Lower lobe of right lung (tissue), 2 donors: Measurements from ENCODE around the gene MECR. TPM values are rescaled to one million over a fixed set of nuclear protein-coding genes. Genes with fewer than 3 reads are reported as not detected.
A peak's percentile ranks its signal among the peaks of the same experiment; 100 is the strongest.

Source experiments
- ATAC-seq, 2 donors: fragments of 200-7000 bp; cut with Tn5 transposase; one replicate each; pipeline ENCODE4 v1.9.1; 2020 to 2022; ENCODE audit warnings: mild to moderate bottlenecking in 2 of 2, moderate library complexity in 2 of 2
- DNase-seq: peaks from one replicate; pipeline ENCODE4 v3.0.0-alpha.2; 2020
- H3K27ac ChIP-seq: fragments of 200-600 bp; one replicate; pipeline ENCODE4 v1.8.0; 2022
- H3K27me3 ChIP-seq: fragments of 200-600 bp; one replicate; pipeline ENCODE4 v1.8.0; 2022; ENCODE audit warnings: low read depth
- H3K36me3 ChIP-seq: fragments of 200-600 bp; one replicate; pipeline ENCODE4 v1.8.0; 2022; ENCODE audit warnings: mild to moderate bottlenecking
- H3K4me1 ChIP-seq: fragments of 200-600 bp; one replicate; pipeline ENCODE4 v1.8.0; 2022
- H3K4me3 ChIP-seq: fragments of 200-600 bp; one replicate; pipeline ENCODE4 v1.8.0; 2022; ENCODE audit warnings: mild to moderate bottlenecking
- H3K9me3 ChIP-seq: fragments of 200-600 bp; one replicate; pipeline ENCODE4 v1.8.0; 2022
- intact Hi-C: fragments of 100-400 bp; cut with DNase I; formaldehyde crosslinking; loops from one replicate; pipeline ENCODE4 v1.11.0; 2022
- total RNA-seq: library from RNA; stranded (reverse); fragmentation: NEBNext Ultra II Directional; extraction: Animal tissue kit (Norgen Biotek cat#: 25700); gene quantifications from one replicate; pipeline ENCODE4 v1.2.1, GENCODE V29; 2021
- TF ChIP-seq, protein P1 (sequence below): fragments of 200-600 bp; IDR thresholded peaks from one replicate; pipeline ENCODE4 v1.8.0; 2022; ENCODE audit warnings: antibody characterized with exemption, mild to moderate bottlenecking
- donor health status: DM: no; HTN: yes; CAD: no; lungs with severe emphysema.

The MECR gene
- total RNA-seq, 1 donor from 2014 or later = 16.9 TPM

GRCh38 chr1:29243871-29244200 is 13.1 kb upstream of the MECR start:
- H3K9me3 ChIP-seq = no peaks in the 10 kb centered on the region
- intact Hi-C loops = no loop called here
- no peak for ATAC-seq
- TF ChIP-seq, protein P1, sequence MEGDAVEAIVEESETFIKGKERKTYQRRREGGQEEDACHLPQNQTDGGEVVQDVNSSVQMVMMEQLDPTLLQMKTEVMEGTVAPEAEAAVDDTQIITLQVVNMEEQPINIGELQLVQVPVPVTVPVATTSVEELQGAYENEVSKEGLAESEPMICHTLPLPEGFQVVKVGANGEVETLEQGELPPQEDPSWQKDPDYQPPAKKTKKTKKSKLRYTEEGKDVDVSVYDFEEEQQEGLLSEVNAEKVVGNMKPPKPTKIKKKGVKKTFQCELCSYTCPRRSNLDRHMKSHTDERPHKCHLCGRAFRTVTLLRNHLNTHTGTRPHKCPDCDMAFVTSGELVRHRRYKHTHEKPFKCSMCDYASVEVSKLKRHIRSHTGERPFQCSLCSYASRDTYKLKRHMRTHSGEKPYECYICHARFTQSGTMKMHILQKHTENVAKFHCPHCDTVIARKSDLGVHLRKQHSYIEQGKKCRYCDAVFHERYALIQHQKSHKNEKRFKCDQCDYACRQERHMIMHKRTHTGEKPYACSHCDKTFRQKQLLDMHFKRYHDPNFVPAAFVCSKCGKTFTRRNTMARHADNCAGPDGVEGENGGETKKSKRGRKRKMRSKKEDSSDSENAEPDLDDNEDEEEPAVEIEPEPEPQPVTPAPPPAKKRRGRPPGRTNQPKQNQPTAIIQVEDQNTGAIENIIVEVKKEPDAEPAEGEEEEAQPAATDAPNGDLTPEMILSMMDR = no peak
- no peaks in the 10 kb centered on the region for H3K27me3 ChIP-seq
- no peak overlapping the region for H3K4me3 ChIP-seq
- H3K4me1 ChIP-seq = peaks cover 18% of the 10 kb centered on the region
- no peak overlapping the region for H3K27ac ChIP-seq
- DNase-seq = no peak
- no peaks in the 10 kb centered on the region for H3K36me3 ChIP-seq

GRCh38 chr1:29243023-29243870 is 12.5 kb upstream of the MECR start:
- no peaks in the 10 kb centered on the region for H3K9me3 ChIP-seq
- no peak for DNase-seq
- peaks cover 24% of the 10 kb centered on the region for H3K4me1 ChIP-seq
- intact Hi-C loops = no loop called here
- no peak for ATAC-seq
- H3K4me3 ChIP-seq = no peak overlapping the region
- TF ChIP-seq, protein P1 = no peak
- peaks cover 4% of the 10 kb centered on the region for H3K27me3 ChIP-seq
- H3K27ac ChIP-seq = no peak overlapping the region
- H3K36me3 ChIP-seq = no peaks in the 10 kb centered on the region

DNA sequence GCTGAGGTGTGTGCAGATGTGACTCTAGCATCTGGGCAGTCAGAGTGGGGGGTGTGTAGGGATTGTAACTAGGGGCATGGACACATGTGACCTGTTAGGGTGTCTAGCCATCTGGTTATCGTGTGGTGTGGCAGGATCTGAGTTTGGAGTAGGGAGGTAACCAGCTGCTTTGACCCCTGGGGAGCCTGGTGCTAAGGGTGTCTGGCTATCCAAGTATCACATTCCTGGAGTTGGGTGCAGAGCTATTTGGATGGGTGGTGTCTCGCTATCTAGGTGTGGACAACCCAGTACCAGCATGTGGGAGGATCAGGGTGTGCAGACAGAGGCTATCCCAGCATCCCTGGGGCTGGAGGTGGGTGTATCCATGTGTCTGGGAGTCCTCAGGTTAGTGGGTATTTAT is 10.3 kb upstream of the MECR start:
- no peaks in the 10 kb centered on the region for H3K9me3 ChIP-seq
- peaks cover 39% of the 10 kb centered on the region for H3K4me1 ChIP-seq
- no peak overlapping the region for H3K27ac ChIP-seq
- no peaks in the 10 kb centered on the region for H3K36me3 ChIP-seq
- ATAC-seq = no peak
- no peak overlapping the region for H3K4me3 ChIP-seq
- DNase-seq = no peak
- intact Hi-C loops = no loop called here
- TF ChIP-seq, protein P1 = no peak
- peaks cover 16% of the 10 kb centered on the region for H3K27me3 ChIP-seq

GRCh38 chr1:29240400-29240837 is 9.7 kb upstream of the MECR start:
- Histone ChIP-seq H3K4me1 (peaks cover 41% of the 10 kb centered on the region), H3K4me3 (no peak overlapping the region), H3K9me3 (no peaks in the 10 kb centered on the region), H3K27ac (no peak overlapping the region), H3K27me3 (peaks cover 16% of the 10 kb centered on the region), H3K36me3 (no peaks in the 10 kb centered on the region)
- intact Hi-C loops = no loop called here
- TF ChIP-seq, protein P1 = no peak
- DNase-seq (no peak), ATAC-seq (no peak)

GRCh38 chr1:29239142-29239541 is 8.4 kb upstream of the MECR start:
- H3K9me3 ChIP-seq = no peaks in the 10 kb centered on the region
- ATAC-seq (peak; percentile 57 to 71), DNase-seq (peak; percentile 80)
- H3K27ac ChIP-seq = peak overlapping the region; percentile 83
- peaks cover 16% of the 10 kb centered on the region for H3K27me3 ChIP-seq
- H3K36me3 ChIP-seq = no peaks in the 10 kb centered on the region
- no peak overlapping the region for H3K4me3 ChIP-seq
- H3K4me1 ChIP-seq = peaks cover 41% of the 10 kb centered on the region
- TF ChIP-seq, protein P1 = no peak
- intact Hi-C loops = no loop called here
